ENCODE measurements around the gene DCST1. TPM values are rescaled to one million over a fixed set of nuclear protein-coding genes. Genes with fewer than 3 reads are reported as not detected.

DCST1 gene
- total and polyA plus RNA-seq, 2 experiments from 2014 or later: 0.27 TPM; not detected in 1

DNA sequence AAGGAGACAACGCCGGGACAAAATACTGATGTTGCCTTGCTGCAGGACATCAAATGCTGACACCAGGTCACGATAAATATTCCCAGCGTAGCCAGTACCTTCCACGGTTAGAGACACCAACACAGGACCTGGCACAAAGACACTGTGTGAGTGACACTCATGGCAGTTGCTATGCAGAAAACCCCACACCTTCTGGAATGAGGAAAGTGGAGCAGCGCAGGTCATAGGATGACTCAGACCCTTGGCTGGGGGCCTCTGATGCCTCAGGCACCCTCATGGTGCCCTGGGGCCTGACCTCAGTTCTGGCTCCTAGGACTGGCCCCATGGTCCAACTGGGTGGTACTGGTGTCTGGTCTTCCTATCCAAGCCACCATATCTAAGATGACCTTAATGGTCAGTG, 7.0 kb upstream of the DCST1 start:
- Histone ChIP-seq H3K9me3 (ENCODE audit: low read depth) (no peaks in the 10 kb centered on the region), H3K4me3 (no peak overlapping the region), H3K36me3 (no peaks in the 10 kb centered on the region), H3K4me1 (ENCODE audit: low read depth) (peaks cover 7% of the 10 kb centered on the region), H3K27ac (no peak overlapping the region), H3K27me3 (no peaks in the 10 kb centered on the region)
- no peak for TF ChIP-seq CTCF (IDR thresholded peaks at IDR 0.05; ENCODE audit: low read depth, low read length)
- no peak for DNase-seq (ENCODE audit: low read depth in 1 of 2, low spot score in 1 of 2)

DNA sequence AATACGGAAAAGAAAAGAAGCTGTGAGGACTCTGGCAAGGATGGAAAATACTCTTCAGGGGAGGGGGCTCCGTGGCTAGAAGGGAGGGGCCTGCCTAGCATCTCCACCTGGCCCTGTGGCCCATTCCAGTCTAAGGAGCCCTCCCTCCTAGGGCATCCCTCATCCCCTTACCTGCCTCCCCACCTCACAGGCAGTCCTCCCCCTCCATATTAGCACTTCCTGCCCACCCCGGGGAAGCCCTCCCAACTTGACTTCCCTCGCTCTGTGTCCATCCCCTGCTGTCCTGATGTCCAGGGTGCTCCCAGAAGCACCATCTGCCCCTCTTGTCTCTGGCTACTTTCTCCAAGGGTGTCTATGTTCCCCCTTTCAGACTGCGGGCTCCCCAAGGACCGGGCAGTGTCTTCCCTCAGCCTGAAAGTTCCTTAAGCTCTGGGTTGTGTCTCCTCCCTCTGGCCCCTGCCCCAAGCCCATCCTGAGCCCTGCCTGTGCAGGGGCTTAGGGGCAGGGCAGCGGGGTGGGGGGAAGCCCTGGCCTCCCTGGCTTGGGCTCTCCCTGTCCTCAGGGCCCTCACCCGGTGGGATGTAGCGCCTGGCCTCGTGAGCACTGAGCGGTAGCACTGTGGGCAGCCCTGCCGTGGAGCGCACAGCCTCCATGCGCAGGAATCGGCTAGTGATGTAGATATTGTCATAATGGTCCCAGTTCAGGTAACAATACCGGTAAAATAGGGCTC, 3.9 kb upstream of the DCST1 start:
- Histone ChIP-seq H3K27ac (no peak overlapping the region), H3K9me3 (ENCODE audit: low read depth) (no peaks in the 10 kb centered on the region), H3K4me1 (ENCODE audit: low read depth) (no peaks in the 10 kb centered on the region), H3K27me3 (no peaks in the 10 kb centered on the region), H3K4me3 (no peak overlapping the region), H3K36me3 (no peaks in the 10 kb centered on the region)
- no peak for DNase-seq (ENCODE audit: low read depth in 1 of 2, low spot score in 1 of 2)
- TF ChIP-seq CTCF (IDR thresholded peaks at IDR 0.05; ENCODE audit: low read depth, low read length): no peak

GRCh38 chr1:155030243-155030795, 3.3 kb upstream of the DCST1 start:
- TF ChIP-seq CTCF (IDR thresholded peaks at IDR 0.05; ENCODE audit: low read depth, low read length): no peak
- H3K36me3 ChIP-seq: no peaks in the 10 kb centered on the region
- H3K27ac ChIP-seq: no peak overlapping the region
- H3K27me3 ChIP-seq: no peaks in the 10 kb centered on the region
- no peaks in the 10 kb centered on the region for H3K4me1 ChIP-seq (ENCODE audit: low read depth)
- H3K9me3 ChIP-seq (ENCODE audit: low read depth): no peaks in the 10 kb centered on the region
- DNase-seq (ENCODE audit: low read depth in 1 of 2, low spot score in 1 of 2): no peak
- H3K4me3 ChIP-seq: no peak overlapping the region

GRCh38 chr1:155030899-155031298, 2.7 kb upstream of the DCST1 start:
- no peaks in the 10 kb centered on the region for H3K36me3 ChIP-seq
- H3K27ac ChIP-seq: no peak overlapping the region
- no peak for DNase-seq (ENCODE audit: low read depth in 1 of 2, low spot score in 1 of 2)
- no peaks in the 10 kb centered on the region for H3K9me3 ChIP-seq (ENCODE audit: low read depth)
- no peaks in the 10 kb centered on the region for H3K4me1 ChIP-seq (ENCODE audit: low read depth)
- no peaks in the 10 kb centered on the region for H3K27me3 ChIP-seq
- H3K4me3 ChIP-seq: no peak overlapping the region
- TF ChIP-seq CTCF (IDR thresholded peaks at IDR 0.05; ENCODE audit: low read depth, low read length): no peak

DNA sequence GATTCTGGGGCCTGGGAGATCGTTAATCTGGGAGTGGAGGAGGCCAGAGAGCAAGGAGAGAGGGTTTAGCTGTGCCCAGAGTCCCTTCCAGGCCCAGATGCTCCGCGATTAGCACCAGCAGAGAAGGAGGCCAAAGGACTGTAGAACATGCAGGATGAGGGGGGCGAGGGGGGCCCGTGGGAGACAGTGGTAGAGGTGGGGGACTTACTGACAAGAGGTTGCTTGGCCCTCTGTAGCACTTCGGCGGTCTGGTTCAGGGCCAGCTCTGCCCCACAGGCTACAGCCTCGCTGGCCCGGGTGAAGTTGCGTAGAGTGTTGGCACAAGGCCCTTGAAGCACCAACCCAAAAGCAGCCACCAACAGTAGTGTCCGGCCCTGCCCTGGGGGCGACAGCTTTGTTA, 738 bp upstream of the DCST1 start:
- Histone ChIP-seq H3K27ac (no peak overlapping the region), H3K27me3 (no peaks in the 10 kb centered on the region), H3K36me3 (no peaks in the 10 kb centered on the region), H3K4me3 (no peak overlapping the region), H3K4me1 (ENCODE audit: low read depth) (no peaks in the 10 kb centered on the region), H3K9me3 (ENCODE audit: low read depth) (no peaks in the 10 kb centered on the region)
- DNase-seq (ENCODE audit: low read depth in 1 of 2, low spot score in 1 of 2): no peak
- TF ChIP-seq CTCF (IDR thresholded peaks at IDR 0.05; ENCODE audit: low read depth, low read length): no peak
